Naive thymus-derived CD4-positive, alpha-beta T cell (primary cell): ENCODE data around the gene GHR. TPM values are rescaled to one million over a fixed set of nuclear protein-coding genes. Genes with fewer than 3 reads are reported as not detected.
"Not testable (repeated sequence)": the region's sequence is repeated elsewhere in the genome, so short reads cannot be mapped to it uniquely, and the experiment has no call there.

Source experiments
- ATAC-seq: fragments of 150-1000 bp; cut with Tn5 transposase; 2 replicates; pipeline ENCODE4 v1.10.0; 2021; ENCODE audit warnings: mild to moderate bottlenecking, moderate library complexity
- CTCF ChIA-PET: fragments of 350-600 bp; sonication (Branson Sonifier 250); formaldehyde crosslinking; loops from one replicate; lab custom pipeline; 2021; ENCODE audit warnings: antibody characterized with exemption; lab: Charles Lee
- POLR2A ChIA-PET: fragments of 350-600 bp; sonication (Branson Sonifier 250); formaldehyde crosslinking; loops from one replicate; lab custom pipeline; 2021; ENCODE audit warnings: antibody characterized with exemption, inconsistent platforms; lab: Charles Lee
- DNase-seq, 9 donors: peaks; one replicate each; pipeline versions ENCODE4 v3.0.0 to v3.0.0-alpha.2; 2020 to 2022; ENCODE audit warnings: mixed read lengths in 1 of 9
- H3K27ac ChIP-seq: one replicate; pipeline ENCODE4 v1.7.0; 2013; ENCODE audit warnings: mild to moderate bottlenecking, low read depth, low read length, moderate library complexity
- H3K27me3 ChIP-seq, 2 donors: one replicate each; pipeline ENCODE4 v1.7.0; 2013; ENCODE audit warnings: low read length in 2 of 2, mild to moderate bottlenecking in 2 of 2, moderate library complexity in 2 of 2; ENCODE audit not compliant: control insufficient read depth in 2 of 2, insufficient read depth in 2 of 2
- H3K36me3 ChIP-seq, 3 experiments: 1 replicate in 2 of 3; 2 replicates in 1 of 3; pipeline ENCODE4 v1.7.0; 2013; ENCODE audit warnings: low read length in 3 of 3, mild to moderate bottlenecking in 3 of 3, moderate library complexity in 1 of 3; ENCODE audit not compliant: insufficient read depth in 3 of 3, control insufficient read depth in 2 of 3
- H3K4me1 ChIP-seq, 2 donors: one replicate each; pipeline ENCODE4 v1.7.0; 2013; ENCODE audit warnings: low read length in 2 of 2, mild to moderate bottlenecking in 2 of 2, moderate library complexity in 1 of 2; ENCODE audit not compliant: control insufficient read depth in 2 of 2, insufficient read depth in 2 of 2
- H3K4me3 ChIP-seq: 2 replicates; pipeline ENCODE4 v1.7.0; 2013; ENCODE audit warnings: mild to moderate bottlenecking, low read length
- H3K9me3 ChIP-seq, 3 experiments: 1 replicate in 2 of 3; 2 replicates in 1 of 3; pipeline ENCODE4 v1.7.0; 2013; ENCODE audit warnings: low read length in 3 of 3; ENCODE audit not compliant: control insufficient read depth in 2 of 3
- H3K27ac Mint-ChIP-seq, 9 donors: one replicate each; pipeline ENCODE4 v1.8.0; 2020 to 2022; ENCODE audit warnings: mixed read lengths in 9 of 9, mild to moderate bottlenecking in 8 of 9, moderate library complexity in 5 of 9, inconsistent platforms in 2 of 9
- H3K27me3 Mint-ChIP-seq, 5 donors: one replicate each; pipeline ENCODE4 v1.8.0; 2021 to 2022; ENCODE audit warnings: mixed read lengths in 5 of 5, mild to moderate bottlenecking in 1 of 5
- H3K36me3 Mint-ChIP-seq, 5 donors: one replicate each; pipeline ENCODE4 v1.8.0; 2020 to 2022; ENCODE audit warnings: mixed read lengths in 5 of 5, mild to moderate bottlenecking in 3 of 5, inconsistent platforms in 1 of 5
- H3K4me1 Mint-ChIP-seq, 7 donors: one replicate each; pipeline ENCODE4 v1.8.0; 2020 to 2022; ENCODE audit warnings: mixed read lengths in 7 of 7, mild to moderate bottlenecking in 3 of 7, inconsistent platforms in 1 of 7
- H3K4me3 Mint-ChIP-seq, 10 donors: one replicate each; pipeline ENCODE4 v1.8.0; 2020 to 2022; ENCODE audit warnings: mild to moderate bottlenecking in 10 of 10, mixed read lengths in 10 of 10, moderate library complexity in 6 of 10, inconsistent platforms in 2 of 10
- H3K9me3 Mint-ChIP-seq, 11 donors: one replicate each; pipeline ENCODE4 v1.8.0; 2020 to 2022; ENCODE audit warnings: mixed read lengths in 11 of 11, mild to moderate bottlenecking in 4 of 11, inconsistent platforms in 1 of 11, moderate library complexity in 1 of 11
- intact Hi-C, 2 donors: fragments of 100-400 bp; cut with micrococcal nuclease; formaldehyde crosslinking; loops; one replicate each; pipeline ENCODE4 v1.15.1; 2023
- polyA plus RNA-seq, 2 donors: library from polyadenylated mRNA; unstranded; fragments of 300-500 nt; fragmentation: Illumina TruSeq; gene quantifications; one replicate each; pipeline ENCODE4 v1.2.3, GENCODE V29; 2021
- total RNA-seq, 6 experiments: library from RNA in 5 of 6; stranded (reverse) in 5 of 6; gene quantifications; 1 replicate in 5 of 6; 2 replicates in 1 of 6; pipeline ENCODE4 v1.2.3 and lab custom pipeline; 2021 to 2026

Gene GHR
- total and polyA plus RNA-seq, 7 experiments from 2014 or later = not detected

- intact Hi-C loops = no loop called here
- Mint-ChIP-seq H3K9me3 (peaks cover 0 to 19% (median 4%) of the 10 kb centered on the region in 11 donors), H3K4me3 (no peak overlapping the region), H3K36me3 (no peaks in the 10 kb centered on the region), H3K4me1 (no peaks in the 10 kb centered on the region), H3K27me3 (no peaks in the 10 kb centered on the region), H3K27ac (no peak overlapping the region)
- Histone ChIP-seq H3K36me3 (no peaks in the 10 kb centered on the region), H3K4me3 (no peak overlapping the region), H3K4me1 (no peaks in the 10 kb centered on the region), H3K9me3 (no peaks in the 10 kb centered on the region), H3K27me3 (no peaks in the 10 kb centered on the region), H3K27ac (no peak overlapping the region)
- DNase-seq = no peak
- ATAC-seq = no peak
- POLR2A ChIA-PET = no interaction called here
- CTCF ChIA-PET = no interaction called here
These were observed 252.4 kb downstream of the GHR start for GRCh38 chr5:42675602-42676001.

GRCh38 chr5:42676362-42676761, 253.1 kb downstream of the GHR start:
- no peaks in the 10 kb centered on the region for H3K36me3 ChIP-seq
- no peaks in the 10 kb centered on the region for H3K4me1 Mint-ChIP-seq
- H3K9me3 Mint-ChIP-seq = peaks cover 0 to 14% (median 2%) of the 10 kb centered on the region in 11 donors
- DNase-seq (no peak), ATAC-seq (no peak)
- H3K27ac Mint-ChIP-seq = no peak overlapping the region
- H3K27ac ChIP-seq = no peak overlapping the region
- H3K4me1 ChIP-seq = no peaks in the 10 kb centered on the region
- no peaks in the 10 kb centered on the region for H3K9me3 ChIP-seq
- intact Hi-C loops = no loop called here
- CTCF ChIA-PET = no interaction called here
- no peak overlapping the region for H3K4me3 Mint-ChIP-seq
- POLR2A ChIA-PET = no interaction called here
- no peak overlapping the region for H3K4me3 ChIP-seq
- no peaks in the 10 kb centered on the region for H3K36me3 Mint-ChIP-seq
- no peaks in the 10 kb centered on the region for H3K27me3 ChIP-seq
- H3K27me3 Mint-ChIP-seq = no peaks in the 10 kb centered on the region

DNA sequence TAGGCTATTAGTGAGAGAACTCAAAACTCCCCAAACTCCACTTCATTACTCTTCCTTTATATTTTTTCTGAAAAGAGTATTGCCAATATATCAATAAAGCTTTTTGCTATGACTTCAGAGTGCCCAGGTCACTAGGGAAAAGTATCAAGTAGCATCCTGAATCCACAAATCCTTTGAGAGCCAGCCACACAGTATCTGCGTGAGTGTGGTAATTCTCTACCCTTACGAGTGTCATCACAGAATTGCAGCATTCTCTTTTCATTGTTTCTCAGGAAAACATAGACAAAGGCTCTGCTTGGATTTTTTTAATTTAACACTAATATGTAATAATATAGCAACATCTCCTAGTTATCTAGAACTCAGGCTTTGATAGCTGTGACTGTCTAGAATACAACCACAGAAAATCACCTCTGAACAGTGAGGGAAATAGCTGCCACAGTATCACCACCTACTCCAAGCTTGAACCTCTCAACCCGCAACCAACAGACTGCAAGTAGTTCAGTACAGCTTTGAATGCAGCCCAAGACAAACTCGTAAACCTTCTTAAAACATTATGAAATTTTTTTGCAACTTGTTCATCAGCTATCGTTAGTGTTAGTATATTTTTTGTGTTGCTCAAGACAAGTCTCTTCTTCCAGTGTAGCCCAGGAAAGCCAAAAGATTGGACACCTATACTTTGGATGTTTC, 254.1 kb downstream of the GHR start:
- H3K27ac Mint-ChIP-seq = no peak overlapping the region
- no peaks in the 10 kb centered on the region for H3K4me1 ChIP-seq
- ChIA-PET POLR2A (no interaction called here), CTCF (no interaction called here)
- H3K27ac ChIP-seq = no peak overlapping the region
- DNase-seq (no peak), ATAC-seq (no peak)
- H3K36me3 Mint-ChIP-seq = no peaks in the 10 kb centered on the region
- H3K27me3 ChIP-seq = no peaks in the 10 kb centered on the region
- no peaks in the 10 kb centered on the region for H3K9me3 ChIP-seq
- H3K9me3 Mint-ChIP-seq = peaks cover 0 to 12% (median 4%) of the 10 kb centered on the region in 11 donors
- no peak overlapping the region for H3K4me3 ChIP-seq
- intact Hi-C loops = no loop called here
- H3K4me3 Mint-ChIP-seq = no peak overlapping the region
- no peaks in the 10 kb centered on the region for H3K4me1 Mint-ChIP-seq
- H3K36me3 ChIP-seq = no peaks in the 10 kb centered on the region
- no peaks in the 10 kb centered on the region for H3K27me3 Mint-ChIP-seq

- intact Hi-C loops = no loop called here
- no peaks in the 10 kb centered on the region for H3K4me1 ChIP-seq
- H3K27ac ChIP-seq = no peak overlapping the region
- CTCF ChIA-PET = no interaction called here
- H3K9me3 Mint-ChIP-seq = peaks cover 4 to 15% (median 8%) of the 10 kb centered on the region in 11 donors
- ATAC-seq (no peak), DNase-seq (no peak)
- no peaks in the 10 kb centered on the region for H3K27me3 ChIP-seq
- no peak overlapping the region for H3K27ac Mint-ChIP-seq
- H3K4me1 Mint-ChIP-seq = no peaks in the 10 kb centered on the region
- H3K9me3 ChIP-seq = no peaks in the 10 kb centered on the region
- no peak overlapping the region for H3K4me3 Mint-ChIP-seq
- H3K4me3 ChIP-seq = no peak overlapping the region
- POLR2A ChIA-PET = no interaction called here
- H3K27me3 Mint-ChIP-seq = no peaks in the 10 kb centered on the region
- H3K36me3 Mint-ChIP-seq = peaks cover 0 to 3% (median 0%) of the 10 kb centered on the region in 5 donors
- no peaks in the 10 kb centered on the region for H3K36me3 ChIP-seq
These were observed 256.8 kb downstream of the GHR start for GRCh38 chr5:42680046-42680445.

- peaks cover 4 to 32% (median 11%) of the 10 kb centered on the region in 11 donors for H3K9me3 Mint-ChIP-seq
- H3K4me3 Mint-ChIP-seq, H3K27ac ChIP-seq, H3K36me3 Mint-ChIP-seq, ATAC-seq, H3K27ac Mint-ChIP-seq, DNase-seq, H3K27me3 Mint-ChIP-seq, H3K9me3 ChIP-seq, H3K4me1 ChIP-seq, CTCF ChIA-PET, intact Hi-C loops, H3K4me1 Mint-ChIP-seq, H3K4me3 ChIP-seq, H3K27me3 ChIP-seq, H3K36me3 ChIP-seq, POLR2A ChIA-PET: not testable (repeated sequence)
These were observed 261.8 kb downstream of the GHR start for GRCh38 chr5:42685078-42685477.

DNA sequence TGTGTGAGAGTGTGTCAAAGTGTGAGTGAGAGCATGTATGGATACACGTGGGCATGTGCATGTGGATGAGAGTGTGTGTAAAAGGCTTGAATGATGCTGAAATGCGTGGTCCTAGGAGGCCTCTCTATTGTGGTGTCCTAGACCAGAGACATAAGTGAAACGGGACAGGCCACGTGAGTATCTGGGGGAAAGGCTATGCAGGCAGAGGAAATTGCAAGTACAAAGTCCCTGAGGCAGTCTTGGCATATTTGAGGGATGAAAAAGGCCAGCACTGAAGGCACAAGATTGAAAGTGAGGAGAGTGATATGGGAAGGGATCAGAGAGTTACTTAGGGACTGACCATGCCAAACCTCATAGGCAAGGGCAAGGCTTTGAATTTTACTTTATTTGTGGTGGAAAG, 266.2 kb downstream of the GHR start:
- intact Hi-C loops = no loop called here
- H3K4me1 ChIP-seq = no peaks in the 10 kb centered on the region
- Mint-ChIP-seq H3K4me3 (no peak overlapping the region), H3K9me3 (peaks cover 0 to 19% (median 3%) of the 10 kb centered on the region in 11 donors), H3K27ac (no peak overlapping the region), H3K36me3 (no peaks in the 10 kb centered on the region), H3K4me1 (no peaks in the 10 kb centered on the region), H3K27me3 (peaks cover 6 to 12% (median 6%) of the 10 kb centered on the region in 5 donors)
- no peaks in the 10 kb centered on the region for H3K9me3 ChIP-seq
- H3K27ac ChIP-seq = no peak overlapping the region
- ChIA-PET POLR2A (no interaction called here), CTCF (no interaction called here)
- no peak for DNase-seq
- H3K36me3 ChIP-seq = no peaks in the 10 kb centered on the region
- no peak for ATAC-seq
- H3K27me3 ChIP-seq = no peaks in the 10 kb centered on the region
- H3K4me3 ChIP-seq = no peak overlapping the region

GRCh38 chr5:42691413-42691937, 268.2 kb downstream of the GHR start:
- intact Hi-C loops = no loop called here
- no peaks in the 10 kb centered on the region for H3K36me3 Mint-ChIP-seq
- H3K36me3 ChIP-seq = no peaks in the 10 kb centered on the region
- H3K4me3 ChIP-seq = no peak overlapping the region
- no peak overlapping the region for H3K27ac Mint-ChIP-seq
- no peaks in the 10 kb centered on the region for H3K27me3 ChIP-seq
- peaks cover 6 to 12% (median 6%) of the 10 kb centered on the region in 5 donors for H3K27me3 Mint-ChIP-seq
- ATAC-seq (no peak), DNase-seq (no peak)
- POLR2A ChIA-PET = no interaction called here
- H3K27ac ChIP-seq = no peak overlapping the region
- H3K9me3 ChIP-seq = no peaks in the 10 kb centered on the region
- H3K4me1 ChIP-seq = no peaks in the 10 kb centered on the region
- no peaks in the 10 kb centered on the region for H3K4me1 Mint-ChIP-seq
- peaks cover 0 to 8% (median under 1%) of the 10 kb centered on the region in 11 donors for H3K9me3 Mint-ChIP-seq
- no peak overlapping the region for H3K4me3 Mint-ChIP-seq
- CTCF ChIA-PET = no interaction called here
